GM19468 (cell line): Measurements from ENCODE around the gene GCLC.
A peak's percentile ranks its signal among the peaks of the same experiment; 100 is the strongest.
"Not testable (repeated sequence)": the region's sequence is repeated elsewhere in the genome, so short reads cannot be mapped to it uniquely, and the experiment has no call there.

Source experiments
- ATAC-seq: cut with Tn5 transposase; IDR thresholded peaks from one replicate; pipeline ENCODE4 v1.9.1; 2021; ENCODE audit warnings: mild to moderate bottlenecking, moderate library complexity, moderate number of reproducible peaks; ENCODE audit not compliant: unreplicated experiment; ENCODE audit errors: extremely low read depth

GCLC gene

GRCh38 chr6:53564401-53565065 lies 19.6 kb upstream of the GCLC start:
- ATAC-seq: no peak

GRCh38 chr6:53556986-53557715 lies 12.2 kb upstream of the GCLC start:
- no peak for ATAC-seq

GRCh38 chr6:53553600-53553999 lies 8.7 kb upstream of the GCLC start:
- not testable (repeated sequence) for ATAC-seq

GRCh38 chr6:53551681-53552080 lies 6.8 kb upstream of the GCLC start:
- not testable (repeated sequence) for ATAC-seq

- peak; percentile 54 for ATAC-seq
Observed at GRCh38 chr6:53547811-53548496, 3.1 kb upstream of the GCLC start.

GRCh38 chr6:53547166-53547810 lies 2.4 kb upstream of the GCLC start:
- no peak for ATAC-seq

- ATAC-seq: no peak
Observed at GRCh38 chr6:53546281-53546680, 1.4 kb upstream of the GCLC start.

- ATAC-seq: no peak
Observed at GRCh38 chr6:53544217-53544469, 758 bp downstream of the GCLC start.

GRCh38 chr6:53543359-53544216 lies 1.3 kb downstream of the GCLC start:
- no peak for ATAC-seq

- ATAC-seq: no peak
Observed at GRCh38 chr6:53541900-53542299, 3.0 kb downstream of the GCLC start.

- ATAC-seq: no peak
Observed at GRCh38 chr6:53540129-53540692, 4.7 kb downstream of the GCLC start.

GRCh38 chr6:53539561-53539960 lies 5.3 kb downstream of the GCLC start:
- ATAC-seq: no peak

GRCh38 chr6:53536561-53536960 lies 8.3 kb downstream of the GCLC start:
- no peak for ATAC-seq

GRCh38 chr6:53532942-53533341 lies 12.0 kb downstream of the GCLC start:
- ATAC-seq: no peak

- ATAC-seq: no peak
Observed at GRCh38 chr6:53532061-53532797, 12.7 kb downstream of the GCLC start.

- ATAC-seq: no peak
Observed at GRCh38 chr6:53530780-53531386, 14.0 kb downstream of the GCLC start.

- ATAC-seq: no peak
Observed at GRCh38 chr6:53530346-53530745, 14.6 kb downstream of the GCLC start.

- no peak for ATAC-seq
Observed at GRCh38 chr6:53529324-53530036, 15.4 kb downstream of the GCLC start.
